HCT116 (cell line): ENCODE results near the gene KLF6.

Experiments
- CTCF ChIP-seq, 3 experiments: fragments of 200-600 bp in 1 of 3; sonication (generic) in 1 of 3; IDR thresholded peaks in 2 of 3; conservative IDR thresholded peaks in 1 of 3; 2 replicates each; pipeline ENCODE4 v1.5.1; 2012 to 2017; ENCODE audit warnings: low read depth in 2 of 3, low read length in 2 of 3, antibody characterized with exemption in 1 of 3, borderline replicate concordance in 1 of 3, control low read depth in 1 of 3, mild to moderate bottlenecking in 1 of 3, mixed read lengths in 1 of 3, mixed run types in 1 of 3, moderate library complexity in 1 of 3; ENCODE audit not compliant: insufficient read depth in 1 of 3
- EZH2 ChIP-seq: fragments of 200-600 bp; sonication (generic); IDR thresholded peaks from 2 replicates; pipeline ENCODE4 v1.6.1; 2017; ENCODE audit warnings: antibody characterized with exemption, mixed run types
- POLR2A ChIP-seq: IDR thresholded peaks from 2 replicates; pipeline ENCODE4 v1.7.0; 2011; ENCODE audit warnings: borderline replicate concordance; ENCODE audit not compliant: insufficient read depth, insufficient read length; ENCODE audit errors: extremely low read depth

DNA sequence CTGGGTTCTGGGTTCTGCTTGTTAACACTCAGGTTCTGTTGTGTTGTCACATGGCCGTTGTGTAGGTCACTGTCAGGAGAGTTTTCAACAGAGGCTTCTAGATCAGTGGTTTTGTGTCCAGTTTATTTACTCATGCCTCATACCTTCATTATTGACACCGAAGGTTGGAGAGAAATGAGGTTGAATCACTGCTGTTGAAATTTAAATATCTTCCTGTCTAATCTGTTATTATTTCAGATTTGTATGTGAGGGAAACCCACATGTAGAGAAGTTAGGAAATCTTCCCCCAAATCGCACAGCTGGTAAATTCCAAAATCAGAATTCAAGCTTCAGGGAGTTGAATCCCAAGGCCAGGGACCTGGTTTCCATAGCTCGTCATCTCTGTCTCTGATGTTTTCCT, 28.3 kb upstream of the KLF6 start:
- TF ChIP-seq EZH2, result no peak
- TF ChIP-seq POLR2A, result no peak
- TF ChIP-seq CTCF (IDR thresholded peaks at IDR 0.05 in 2 of 3, conservative IDR thresholded peaks at IDR 0.05 in 1 of 3; ENCODE audit: borderline replicate concordance in 1 of 3, insufficient read depth in 1 of 3, low read depth in 2 of 3, low read length in 2 of 3), result no peak
